Measurements from ENCODE around the gene RASA2. TPM values are rescaled to one million over a fixed set of nuclear protein-coding genes. Genes with fewer than 3 reads are reported as not detected.

The RASA2 gene
- total and polyA plus RNA-seq, 10 of the 15 experiments (the other 5 are each of a cell fraction or from before 2014, with no cell fraction given): 1.9 to 9.4 (median 7.2) TPM

GRCh38 chr3:141578202-141578973 is 91.6 kb downstream of the RASA2 start:
- ChIA-PET SMC1A (ENCODE audit: uncharacterized antibody, unreplicated experiment) (interaction anchor here (1.1 to 2.1 kb wide), 4 partner anchors 8 to 556 kb away, joined by 3 to 7 read pairs (median 5); no protein-coding TSS in a partner anchor), CTCF (interaction anchor here (1.0 to 2.3 kb wide), 7 partner anchors 18 to 702 kb away, joined by 3 to 13 read pairs (median 5); partner anchors contain the start of gene RNF7), POLR2A (interaction anchor here (0.5 to 0.6 kb wide), 2 partner anchors 126 to 245 kb away, joined by 3 read pairs; no protein-coding TSS in a partner anchor), RAD21 (ENCODE audit: unreplicated experiment) (interaction anchor here (1.1 to 1.3 kb wide), 2 partner anchors 140 to 299 kb away, joined by 3 to 5 read pairs; no protein-coding TSS in a partner anchor)
- no peaks in the 10 kb centered on the region for H4K20me1 ChIP-seq (ENCODE audit: control insufficient read depth, insufficient read depth)
- peaks cover 5% of the 10 kb centered on the region; the same call in 1 of the 2 replicates for H3K4me1 ChIP-seq (ENCODE audit: control insufficient read depth, insufficient read depth, low read length)
- WGBS (ENCODE audit: insufficient coverage, insufficient replicate concordance, low lambda C conversion rate, missing lambda C conversion rate): 94% methylated on average over 4 of the region's 4 CpGs
- H3K36me3 ChIP-seq (ENCODE audit: control insufficient read depth in 2 of 2, insufficient read depth in 2 of 2, low read length in 1 of 2): peaks cover 0 to 4% of the 10 kb centered on the region in 2 experiments; a peak in 2 of 4 replicates
- H3K27ac ChIP-seq (ENCODE audit: control insufficient read depth, insufficient read depth): no peak overlapping the region
- H3K9me3 ChIP-seq (replicated peaks; ENCODE audit: control insufficient read depth, insufficient read depth, low read length): no peaks in the 10 kb centered on the region
- ATAC-seq (no peak), FAIRE-seq (no peak), DNase-seq (ENCODE audit: low read depth, low spot score) (no peak)
- H3K79me2 ChIP-seq (ENCODE audit: control insufficient read depth, insufficient read depth, low read length): no peaks in the 10 kb centered on the region
- no TSS peak for BruUV-seq (replicated peaks)
- H3K9ac ChIP-seq (ENCODE audit: control insufficient read depth, insufficient read depth, low read length): no peak overlapping the region
- in situ Hi-C loops (cut with MboI) (no loop called here), intact Hi-C loops (cut with micrococcal nuclease; ENCODE audit: unreplicated experiment) (loop anchor here (5.0 to 10.0 kb wide), 2 partner anchors 69 to 336 kb away; no protein-coding TSS in a partner anchor)
- H3K4me3 ChIP-seq: no peak overlapping the region
- no peak overlapping the region for H2AFZ ChIP-seq (ENCODE audit: control insufficient read depth, low read depth, low read length)
- H3K27me3 ChIP-seq (replicated peaks in 1 of 2; ENCODE audit: control insufficient read depth in 2 of 2, insufficient read depth in 2 of 2, low read length in 1 of 2): no peaks in the 10 kb centered on the region
- H3K4me2 ChIP-seq (ENCODE audit: control insufficient read depth, insufficient read depth): no peak overlapping the region
- TF ChIP-seq MYC (IDR thresholded peaks at IDR 0.05; ENCODE audit: insufficient read depth, insufficient read length, insufficient replicate concordance, low read length, severe bottlenecking) (no peak), POLR2AphosphoS2 (IDR thresholded peaks at IDR 0.05; ENCODE audit: low read depth, low read length) (no peak), MLLT1 (IDR thresholded peaks at IDR 0.05) (no peak), MTA2 (IDR thresholded peaks at IDR 0.05; ENCODE audit: low read depth) (no peak), ATF7 (IDR thresholded peaks at IDR 0.05; ENCODE audit: low read depth) (no peak), CREB1 (IDR thresholded peaks at IDR 0.05; ENCODE audit: low read depth) (no peak), RUNX3 (IDR thresholded peaks at IDR 0.05; ENCODE audit: low read length) (no peak), FOXK2 (IDR thresholded peaks at IDR 0.05) (no peak), SPI1 (IDR thresholded peaks at IDR 0.05; ENCODE audit: borderline replicate concordance, insufficient read depth, low read depth, low read length) (no peak), LARP7 (IDR thresholded peaks at IDR 0.05) (no peak), TCF7 (IDR thresholded peaks at IDR 0.05; ENCODE audit: borderline replicate concordance) (no peak), IRF3 (IDR thresholded peaks at IDR 0.05) (no peak), PML (IDR thresholded peaks at IDR 0.05; ENCODE audit: low read length) (no peak), RELA (IDR thresholded peaks at IDR 0.05; ENCODE audit: borderline replicate concordance, partially characterized antibody) (no peak), ZNF207 (IDR thresholded peaks at IDR 0.05; ENCODE audit: borderline replicate concordance) (no peak), SRF (IDR thresholded peaks at IDR 0.05; ENCODE audit: low read depth in 2 of 2, low read length in 2 of 2) (no peak), JUNB (IDR thresholded peaks at IDR 0.05) (no peak)

All from GM12878 (cell line).